Stimulated activated CD8-positive, alpha-beta memory T cell treated with anti-CD3 and anti-CD28 coated beads, Interleukin-2, amount 100 ng/mL, for 1 hour (primary cell): ENCODE data around the gene ARVCF.
"Not testable (repeated sequence)": the region's sequence is repeated elsewhere in the genome, so short reads cannot be mapped to it uniquely, and the experiment has no call there.

Experiments
- DNase-seq, 2 donors: peaks; one replicate each; pipeline ENCODE4 v3.0.0-alpha.2; 2020; ENCODE audit warnings: low read depth in 2 of 2

The ARVCF gene

DNA sequence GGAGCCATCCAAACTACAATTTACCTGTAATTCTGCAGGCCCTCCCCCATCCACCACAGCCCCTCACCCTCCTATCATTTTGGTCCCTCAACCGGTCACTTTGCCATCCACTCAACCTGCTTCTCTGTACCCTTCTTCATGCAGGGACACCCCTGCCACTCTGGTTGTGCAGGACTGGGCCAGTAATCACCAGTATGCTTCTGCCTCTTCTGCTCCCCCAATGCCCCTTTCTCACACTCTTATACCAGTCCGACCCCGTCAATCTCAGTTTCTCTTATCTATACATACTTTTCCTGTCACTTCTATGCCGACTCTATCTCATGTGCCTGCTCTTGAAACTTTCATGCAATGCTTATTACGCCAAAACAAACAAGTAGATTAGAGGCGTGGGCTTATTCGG is 80.1 kb downstream of the ARVCF start:
- no peak for DNase-seq

DNA sequence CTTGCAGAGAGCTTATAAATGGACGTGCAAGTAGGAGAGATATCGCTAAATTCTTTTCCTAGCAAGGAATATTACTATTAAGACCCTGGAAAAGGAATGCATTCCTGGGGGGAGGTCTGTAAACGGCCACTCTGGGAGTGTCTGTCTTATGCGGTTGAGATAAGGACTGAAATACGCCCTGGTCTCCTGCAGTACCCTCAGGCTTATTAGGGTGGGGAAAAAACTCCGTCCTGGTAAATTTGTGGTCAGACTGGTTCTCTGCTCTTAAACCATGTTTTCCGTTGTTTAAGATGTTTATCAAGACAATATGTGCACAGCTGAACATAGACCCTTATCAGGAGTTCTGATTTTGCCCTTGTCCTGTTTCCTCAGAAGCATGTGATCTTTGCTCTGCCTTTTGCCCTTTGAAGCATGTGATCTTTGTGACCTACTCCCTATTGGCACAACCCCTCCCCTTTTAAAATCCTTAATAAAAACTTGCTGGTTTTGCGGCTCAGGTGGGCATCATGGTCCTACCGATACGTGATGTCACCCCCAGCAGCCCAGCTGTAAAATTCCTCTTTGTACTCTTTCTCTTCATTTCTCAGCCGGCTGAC is 81.4 kb downstream of the ARVCF start:
- DNase-seq, result not testable (repeated sequence)

DNA sequence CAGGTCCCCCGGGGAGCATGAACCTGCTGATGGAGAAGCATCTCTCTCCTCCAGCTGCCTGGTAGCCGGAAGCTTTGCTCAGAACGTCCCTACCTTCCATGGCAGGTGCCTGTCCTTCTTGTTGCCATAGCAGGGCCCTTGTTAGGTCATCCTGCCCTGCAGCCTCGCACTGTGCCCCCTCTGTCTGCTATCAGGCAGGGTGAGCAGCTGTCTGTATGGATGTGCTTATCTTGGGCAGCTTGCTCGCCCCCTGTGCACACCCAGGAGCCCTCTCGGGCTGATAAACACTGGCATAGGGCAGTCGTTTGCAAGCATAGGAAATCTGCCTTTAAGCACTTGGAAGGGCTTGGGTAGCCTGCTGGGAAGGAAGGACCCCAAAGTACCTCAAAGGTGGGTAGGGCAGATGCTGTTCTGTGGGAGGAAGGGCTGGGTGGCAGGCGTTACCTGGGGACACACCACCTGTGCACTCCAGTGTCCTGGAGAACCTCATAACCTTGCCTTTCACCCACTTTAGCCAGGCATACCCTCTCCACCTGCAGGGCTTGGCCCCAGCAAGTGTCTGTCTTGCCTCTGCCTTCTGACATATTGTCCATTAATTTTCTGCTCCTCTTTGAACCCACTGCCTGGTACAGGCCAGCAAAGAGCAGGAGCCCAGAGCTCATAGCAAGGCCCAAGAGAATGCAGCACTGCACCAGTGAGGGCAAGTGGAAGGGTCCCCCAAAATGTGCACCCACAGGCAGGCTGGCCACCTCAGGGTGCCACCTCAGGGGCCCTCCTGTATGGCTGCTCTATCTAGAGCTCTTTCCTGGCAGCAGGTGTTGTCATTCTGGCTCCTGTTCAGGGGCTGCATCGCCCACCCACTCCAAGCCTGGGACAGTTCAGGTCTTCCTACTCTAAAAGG is 83.0 kb downstream of the ARVCF start:
- DNase-seq, result no peak

DNA sequence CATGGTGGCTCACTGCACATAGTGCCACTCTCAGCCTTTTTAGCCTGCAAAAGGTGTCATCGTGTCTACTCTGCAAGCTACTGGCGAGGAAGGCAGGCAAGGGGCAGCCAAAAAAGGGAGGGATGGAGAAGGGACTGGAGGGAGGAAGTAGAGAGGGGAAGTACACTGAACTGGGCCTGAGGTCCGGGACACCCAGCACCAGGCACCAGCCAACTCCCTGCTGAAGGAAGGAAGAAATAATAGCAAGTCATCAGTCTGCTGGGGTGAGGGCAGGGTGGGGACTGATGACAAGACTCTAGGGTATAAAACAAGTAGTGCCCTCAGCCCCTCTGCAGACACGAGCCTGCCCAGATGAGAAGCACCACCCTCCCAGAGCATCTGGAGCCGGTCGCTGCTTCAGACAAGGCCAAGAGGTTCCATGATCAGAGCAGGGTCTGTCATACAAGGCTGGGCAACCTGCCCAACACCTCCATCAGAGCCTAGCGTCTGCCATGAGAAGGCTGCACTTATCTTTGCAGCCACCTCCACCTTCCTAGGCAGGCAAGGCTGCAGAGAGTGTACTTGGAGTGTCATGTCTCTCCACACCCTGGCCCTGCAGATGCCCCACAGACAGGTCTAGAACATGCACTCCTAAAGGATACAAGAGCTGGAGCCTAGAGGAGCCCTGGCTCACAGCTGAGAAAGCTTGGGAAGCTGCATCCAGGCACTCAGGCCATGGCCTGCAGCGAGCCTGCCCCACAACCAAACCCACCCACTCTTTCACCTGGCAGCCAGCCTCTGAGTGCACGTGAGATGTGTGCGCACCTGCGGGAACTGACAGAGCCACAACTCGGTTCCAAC is 84.0 kb downstream of the ARVCF start:
- no peak for DNase-seq

DNA sequence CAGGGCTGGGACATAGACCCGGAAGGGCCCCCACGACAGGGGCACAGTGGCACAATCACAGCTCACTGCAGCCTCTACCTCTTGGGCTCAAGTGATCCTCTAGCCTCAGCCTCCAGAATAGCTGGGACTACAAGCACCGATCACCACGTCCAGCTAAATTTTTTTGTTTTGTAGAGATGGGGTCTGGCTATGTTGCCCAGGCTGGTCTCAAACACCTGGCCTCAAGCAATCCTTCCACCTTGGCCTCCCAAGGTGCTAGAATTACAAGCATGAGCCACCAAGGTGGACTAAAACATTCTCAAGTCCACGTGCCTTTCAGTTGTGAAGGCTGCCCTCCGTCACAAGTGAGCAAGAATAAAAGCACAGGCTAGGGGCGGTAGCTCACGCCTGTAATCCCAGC is 85.1 kb downstream of the ARVCF start:
- no peak for DNase-seq

- no peak for DNase-seq
These were observed 85.8 kb downstream of the ARVCF start for GRCh38 chr22:19930551-19931486.

- no peak for DNase-seq
These were observed 86.8 kb downstream of the ARVCF start for GRCh38 chr22:19929586-19930550.

DNA sequence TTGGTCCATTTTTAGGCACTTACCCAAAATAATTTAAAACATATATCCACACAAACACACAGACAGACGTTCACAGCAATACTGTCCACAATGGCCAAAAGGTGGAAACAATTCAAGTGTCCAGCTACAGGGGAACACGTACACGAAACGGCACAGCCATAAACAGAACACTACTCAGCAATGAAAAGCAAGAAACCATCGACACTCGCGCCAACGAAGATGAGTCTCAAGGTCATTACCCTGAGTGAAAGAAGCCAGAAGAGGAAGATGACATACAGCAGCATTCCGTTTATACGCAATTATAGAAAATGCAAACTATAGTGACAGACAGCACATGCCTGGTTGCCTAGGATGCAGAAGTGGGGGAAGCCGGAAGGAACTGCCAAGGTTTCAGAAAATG is 88.4 kb downstream of the ARVCF start:
- DNase-seq, result no peak

DNA sequence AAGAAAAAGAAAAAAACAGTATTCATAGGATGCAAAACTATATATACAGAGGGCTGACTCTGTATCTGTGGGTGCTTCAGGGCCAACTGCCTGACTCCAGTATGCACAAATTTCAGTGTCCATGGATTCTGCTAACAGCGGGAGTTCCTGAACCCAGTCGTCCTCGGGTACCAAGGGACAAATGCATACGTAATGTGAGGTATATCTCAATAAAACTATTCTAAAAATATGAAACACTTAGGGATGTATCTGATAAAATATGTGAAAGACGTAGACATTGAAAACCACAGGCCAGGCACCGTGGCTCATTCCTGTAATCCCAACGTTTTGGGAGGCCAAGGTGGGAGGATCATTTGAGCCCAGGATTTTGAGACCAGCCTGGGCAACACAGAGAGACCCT is 88.9 kb downstream of the ARVCF start:
- no peak for DNase-seq

DNA sequence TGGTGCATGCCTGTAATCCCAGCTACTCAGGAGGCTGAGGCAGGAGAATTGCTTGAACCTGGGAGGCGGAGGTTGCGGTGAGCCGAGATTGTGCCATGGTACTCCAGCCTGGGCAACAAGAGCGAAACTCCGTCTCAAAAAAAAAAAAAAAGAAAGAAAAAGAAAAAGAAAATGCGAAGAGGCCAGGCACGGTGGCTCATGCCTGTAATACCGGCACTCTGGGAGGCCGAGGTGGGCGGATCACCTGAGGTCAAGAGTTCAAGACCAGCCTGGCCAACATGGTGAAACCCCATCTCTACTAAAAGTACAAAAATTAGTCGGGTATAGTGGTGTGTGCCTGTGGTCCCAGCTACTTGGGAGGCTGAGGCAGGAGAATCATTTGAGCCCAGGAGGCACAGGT is 90.6 kb downstream of the ARVCF start:
- DNase-seq, result not testable (repeated sequence)

DNA sequence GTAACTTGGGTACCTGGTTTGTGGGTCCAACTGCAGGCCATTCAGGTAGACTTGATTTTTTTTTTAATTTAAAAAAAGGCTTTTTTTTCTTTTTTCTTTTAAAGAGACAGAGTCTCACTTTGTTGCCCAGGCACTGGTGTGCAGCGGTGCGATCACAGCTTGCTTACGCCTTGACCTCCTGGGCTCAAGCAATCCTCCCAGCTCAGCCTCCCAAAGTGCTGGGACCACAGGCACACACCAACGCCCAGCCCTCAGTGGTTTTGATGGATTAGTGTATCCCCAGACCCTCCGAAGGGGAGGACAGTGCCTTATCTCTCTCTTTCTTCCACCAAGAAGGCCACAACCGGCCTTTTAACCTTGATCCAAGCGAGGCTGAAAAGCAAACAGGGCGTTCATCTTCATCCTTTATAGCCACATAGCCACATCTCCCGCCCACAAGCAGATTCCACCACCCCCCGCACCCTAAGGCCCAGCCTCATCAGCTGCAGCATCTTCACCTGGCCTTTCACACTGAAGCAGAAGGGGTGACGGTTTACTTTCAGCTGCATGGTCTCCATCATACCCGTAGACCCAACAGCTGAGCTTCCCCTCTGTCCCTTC is 92.6 kb downstream of the ARVCF start:
- DNase-seq, result no peak

DNA sequence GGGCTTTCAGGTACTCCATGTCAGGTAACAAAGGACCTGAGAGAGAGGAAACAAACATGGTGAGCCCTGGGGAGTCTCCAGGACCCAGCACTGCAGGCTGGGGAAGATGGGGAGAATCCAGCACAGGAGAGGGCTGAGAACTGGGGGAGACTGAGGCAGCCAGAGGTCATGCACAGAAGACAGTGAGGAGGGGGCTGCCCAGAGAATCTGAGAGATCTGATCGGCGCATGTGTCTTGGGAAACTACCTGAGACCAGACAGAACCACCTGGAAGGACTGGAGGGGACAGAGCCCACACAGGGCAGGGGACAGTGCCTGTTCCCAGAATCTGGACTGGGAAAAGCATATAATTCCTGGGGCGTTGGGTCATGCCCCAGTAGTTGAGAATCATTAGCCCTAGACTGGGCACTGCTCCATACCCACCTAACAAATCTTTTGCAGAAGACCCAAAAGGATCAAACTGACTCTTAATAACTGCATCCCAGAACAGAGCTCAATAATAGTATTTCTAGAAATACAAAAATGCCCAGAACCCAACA is 95.0 kb downstream of the ARVCF start:
- DNase-seq, result no peak
